GM12878 (cell line): ENCODE results near the gene C1RL. TPM values are rescaled to one million over a fixed set of nuclear protein-coding genes. Genes with fewer than 3 reads are reported as not detected.
"Not testable (repeated sequence)": the region's sequence is repeated elsewhere in the genome, so short reads cannot be mapped to it uniquely, and the experiment has no call there.

ENCODE experiments used
- ATAC-seq: fragments of 200-7000 bp; cut with Tn5 transposase; 3 replicates; pipeline ENCODE4 v1.9.1; 2020; ENCODE audit warnings: mild to moderate bottlenecking, moderate library complexity
- BruUV-seq: library from RNA; stranded (reverse); fragments of 400-500 nt; replicated peaks from 2 replicates; lab custom pipeline; 2021; lab: Mats Ljungman, UMichigan
- CTCF ChIA-PET: fragments of 300-600 bp; sonication (Branson Sonifier 250); formaldehyde crosslinking; extraction: SDS; loops from one replicate; lab custom pipeline; 2021; ENCODE audit warnings: inconsistent platforms; lab: Yijun Ruan, JAX
- POLR2A ChIA-PET: fragments of 350-600 bp; formaldehyde crosslinking; extraction: SDS; loops from one replicate; lab custom pipeline; 2021; ENCODE audit warnings: inconsistent platforms; lab: Charles Lee
- RAD21 ChIA-PET: fragments of 300-600 bp; sonication (Branson Sonifier 250); formaldehyde crosslinking; loops from one replicate; lab custom pipeline; 2023; ENCODE audit warnings: antibody characterized with exemption; ENCODE audit not compliant: unreplicated experiment; lab: Charles Lee
- SMC1A ChIA-PET: fragments of 300-600 bp; sonication (Branson Sonifier 250); formaldehyde crosslinking; loops from one replicate; lab custom pipeline; 2023; ENCODE audit not compliant: unreplicated experiment, uncharacterized antibody; lab: Charles Lee
- DNase-seq: peaks from one replicate; pipeline ENCODE4 v3.0.0-alpha.2; 2011; ENCODE audit warnings: low read depth, low spot score
- FAIRE-seq: peaks from 3 replicates; lab custom pipeline; 2011; peaks lifted over from hg19 to GRCh38; lab: Jason Lieb, UNC
- H2AFZ ChIP-seq: 2 replicates; pipeline ENCODE4 v1.6.0; 2011; ENCODE audit warnings: low read depth, low read length, control low read depth; ENCODE audit not compliant: control insufficient read depth
- H3K27ac ChIP-seq: 2 replicates; pipeline ENCODE4 v1.5.1; 2011; ENCODE audit warnings: control low read depth; ENCODE audit not compliant: control insufficient read depth, insufficient read depth
- H3K27me3 ChIP-seq, 2 experiments: replicated peaks in 1 of 2; 2 replicates each; pipeline versions ENCODE4 v1.6.0 to v1.6.1; 2011; ENCODE audit warnings: low read length in 1 of 2; ENCODE audit not compliant: control insufficient read depth in 2 of 2, insufficient read depth in 2 of 2
- H3K36me3 ChIP-seq, 2 experiments: 2 replicates each; pipeline ENCODE4 v1.5.1; 2011; ENCODE audit warnings: low read length in 1 of 2; ENCODE audit not compliant: control insufficient read depth in 2 of 2, insufficient read depth in 2 of 2
- H3K4me1 ChIP-seq: 2 replicates; pipeline ENCODE4 v1.6.1; 2011; ENCODE audit warnings: mild to moderate bottlenecking, low read length, moderate library complexity, mixed read lengths; ENCODE audit not compliant: control insufficient read depth, insufficient read depth
- H3K4me2 ChIP-seq: 2 replicates; pipeline ENCODE4 v1.6.0; 2011; ENCODE audit warnings: control low read depth; ENCODE audit not compliant: control insufficient read depth, insufficient read depth
- H3K4me3 ChIP-seq: fragments of 200-600 bp; sonication (generic); 2 replicates; pipeline ENCODE4 v1.5.1; 2016
- H3K79me2 ChIP-seq: 2 replicates; pipeline ENCODE4 v1.6.0; 2011; ENCODE audit warnings: low read length; ENCODE audit not compliant: control insufficient read depth, insufficient read depth
- H3K9ac ChIP-seq: 2 replicates; pipeline ENCODE4 v1.8.0; 2011; ENCODE audit warnings: low read length, control low read depth, mixed read lengths; ENCODE audit not compliant: control insufficient read depth, insufficient read depth
- H3K9me3 ChIP-seq: replicated peaks from 3 replicates; pipeline ENCODE4 v1.5.1; 2011; ENCODE audit warnings: mild to moderate bottlenecking, low read length; ENCODE audit not compliant: control insufficient read depth, insufficient read depth
- H4K20me1 ChIP-seq: 2 replicates; pipeline ENCODE4 v1.6.0; 2011; ENCODE audit not compliant: control insufficient read depth, insufficient read depth
- MEF2A ChIP-seq: IDR thresholded peaks from 2 replicates; pipeline ENCODE4 v1.6.1; 2011; ENCODE audit warnings: low read depth, mild to moderate bottlenecking, low read length, moderate library complexity; ENCODE audit not compliant: insufficient read depth
- WGBS: methylation state at CpG from one replicate; pipeline ENCODE4 v1.1.6; 2016; ENCODE audit warnings: low lambda C conversion rate; ENCODE audit not compliant: insufficient replicate concordance, insufficient coverage; ENCODE audit errors: missing lambda C conversion rate; 5-methylcytosine and 5-hydroxymethylcytosine counted together
- in situ Hi-C: fragments of 300-500 bp; cut with MboI; formaldehyde crosslinking; loops from 9 replicates; pipeline ENCODE4 v1.14.3; 2018; ENCODE audit warnings: mixed read lengths
- intact Hi-C: fragments of 100-400 bp; cut with micrococcal nuclease; formaldehyde crosslinking; loops from one replicate; pipeline ENCODE4 v1.14.2; 2022; ENCODE audit not compliant: unreplicated experiment
- polyA plus RNA-seq, 11 experiments: library from polyadenylated mRNA; depleted of rRNA in 4 of 11; unstranded in 6 of 11; stranded (reverse) in 5 of 11; fragments of >200 nt; fragmentation: Nextera tagmentation in 4 of 11; fragmentation: Illumina TruSeq in 1 of 11; extraction: Ambion mirVana in 4 of 11; extraction: Trizol in 1 of 11; gene quantifications; 1 replicate in 1 of 11; 2 replicates in 10 of 11; pipeline versions ENCODE4 v1.2.1 to v1.2.3, GENCODE V29; 2011 to 2016; ENCODE audit warnings: inconsistent platforms in 2 of 11, missing spikeins in 2 of 11, low read depth in 1 of 11
- total RNA-seq, 4 experiments: library from RNA; depleted of rRNA in 3 of 4; stranded (reverse); fragments of >200 nt in 3 of 4; fragmentation: Illumina TruSeq in 1 of 4; extraction: Trizol in 1 of 4; gene quantifications; 2 replicates each; pipeline versions ENCODE4 v1.2.1 to v1.2.3, GENCODE V29; 2013 to 2021
- TF ChIP-seq, protein P1 (sequence below): IDR thresholded peaks from 2 replicates; pipeline ENCODE4 v1.6.1; 2012; ENCODE audit warnings: low read depth, low read length, improper control_type of control experiment

C1RL gene
- total and polyA plus RNA-seq, 10 of the 15 experiments (the other 5 are each of a cell fraction or from before 2014, with no cell fraction given): 1.3 to 12.8 (median 8.1) TPM

DNA sequence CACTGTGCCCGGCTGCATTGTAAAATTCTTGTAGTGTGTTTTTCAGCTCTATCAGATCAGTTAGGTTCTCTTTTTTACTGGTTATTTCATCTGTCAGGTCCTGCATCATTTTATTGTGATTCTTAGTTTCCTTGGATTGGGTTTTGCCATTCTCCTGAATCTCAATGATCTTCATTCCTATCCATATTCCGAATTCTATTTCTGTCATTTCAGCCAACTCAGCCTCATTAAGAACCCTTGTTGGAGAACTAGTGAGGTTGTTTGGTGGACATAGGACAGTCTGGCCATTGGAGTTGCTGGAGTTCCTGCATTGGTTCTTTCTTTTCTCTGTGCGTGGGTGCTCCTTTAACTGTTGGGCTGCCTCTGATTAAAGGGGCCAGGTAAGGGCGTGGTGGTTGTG is 54.1 kb downstream of the C1RL start:
- WGBS: 39% methylated on average over 4 of the region's 4 CpGs
- peaks cover 3 to 5% of the 10 kb centered on the region in 2 experiments; a peak in 3 of 4 replicates for H3K27me3 ChIP-seq
- no peak overlapping the region for H3K27ac ChIP-seq
- TF ChIP-seq, protein P1, sequence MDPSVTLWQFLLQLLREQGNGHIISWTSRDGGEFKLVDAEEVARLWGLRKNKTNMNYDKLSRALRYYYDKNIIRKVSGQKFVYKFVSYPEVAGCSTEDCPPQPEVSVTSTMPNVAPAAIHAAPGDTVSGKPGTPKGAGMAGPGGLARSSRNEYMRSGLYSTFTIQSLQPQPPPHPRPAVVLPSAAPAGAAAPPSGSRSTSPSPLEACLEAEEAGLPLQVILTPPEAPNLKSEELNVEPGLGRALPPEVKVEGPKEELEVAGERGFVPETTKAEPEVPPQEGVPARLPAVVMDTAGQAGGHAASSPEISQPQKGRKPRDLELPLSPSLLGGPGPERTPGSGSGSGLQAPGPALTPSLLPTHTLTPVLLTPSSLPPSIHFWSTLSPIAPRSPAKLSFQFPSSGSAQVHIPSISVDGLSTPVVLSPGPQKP: no peak
- TF ChIP-seq MEF2A: no peak
- ChIA-PET SMC1A (no interaction called here), POLR2A (no interaction called here), CTCF (interaction anchor here (1.3 kb wide), 1 partner anchor 39 kb away, joined by 3 read pairs; no protein-coding TSS in a partner anchor), RAD21 (no interaction called here)
- DNase-seq (no peak), ATAC-seq (no peak), FAIRE-seq (no peak)
- intact Hi-C loops (no loop called here), in situ Hi-C loops (no loop called here)
- H3K9ac ChIP-seq: no peak overlapping the region
- no peaks in the 10 kb centered on the region for H3K36me3 ChIP-seq
- no TSS peak for BruUV-seq
- H3K4me3 ChIP-seq: no peak overlapping the region
- no peak overlapping the region for H3K4me2 ChIP-seq
- no peaks in the 10 kb centered on the region for H3K79me2 ChIP-seq
- no peaks in the 10 kb centered on the region for H3K9me3 ChIP-seq
- no peaks in the 10 kb centered on the region for H3K4me1 ChIP-seq
- H2AFZ ChIP-seq: no peak overlapping the region
- H4K20me1 ChIP-seq: no peaks in the 10 kb centered on the region

DNA sequence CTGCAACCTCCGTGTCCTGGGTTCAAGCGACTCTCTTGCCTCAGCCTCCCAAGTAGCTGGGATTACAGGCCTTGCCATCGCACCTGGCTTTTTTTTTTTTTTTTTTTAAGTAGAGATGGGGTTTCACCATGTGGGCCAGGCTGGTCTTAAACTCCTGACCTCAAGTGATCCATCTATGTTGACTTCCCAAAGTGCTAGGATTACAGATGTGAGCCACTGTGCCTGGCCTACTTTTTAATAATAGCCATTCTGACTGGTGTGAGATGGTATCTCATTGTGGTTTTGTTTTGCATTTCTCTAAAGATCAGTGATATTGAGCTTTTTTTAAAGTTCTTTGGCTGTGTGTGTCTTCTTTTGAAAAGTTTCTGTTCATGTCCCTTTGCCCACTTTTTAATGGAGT is 59.0 kb downstream of the C1RL start:
- in situ Hi-C loops, intact Hi-C loops, H3K4me3 ChIP-seq, H3K27ac ChIP-seq, H3K9me3 ChIP-seq, H4K20me1 ChIP-seq, H2AFZ ChIP-seq, ATAC-seq, H3K27me3 ChIP-seq, H3K9ac ChIP-seq, H3K4me1 ChIP-seq, H3K36me3 ChIP-seq, BruUV-seq, RAD21 ChIA-PET, H3K4me2 ChIP-seq, H3K79me2 ChIP-seq, DNase-seq, FAIRE-seq: not testable (repeated sequence)
- POLR2A ChIA-PET: interaction anchor here (0.6 kb wide), 1 partner anchor 1015 kb away, joined by 3 read pairs; no protein-coding TSS in a partner anchor
- CTCF ChIA-PET: interaction anchor here (0.6 to 1.0 kb wide), 2 partner anchors 43 to 581 kb away, joined by 3 read pairs; no protein-coding TSS in a partner anchor
- SMC1A ChIA-PET: interaction anchor here (0.7 kb wide), 1 partner anchor 104 kb away, joined by 3 read pairs; no protein-coding TSS in a partner anchor
- WGBS: 92% methylated on average over 3 of the region's 3 CpGs

DNA sequence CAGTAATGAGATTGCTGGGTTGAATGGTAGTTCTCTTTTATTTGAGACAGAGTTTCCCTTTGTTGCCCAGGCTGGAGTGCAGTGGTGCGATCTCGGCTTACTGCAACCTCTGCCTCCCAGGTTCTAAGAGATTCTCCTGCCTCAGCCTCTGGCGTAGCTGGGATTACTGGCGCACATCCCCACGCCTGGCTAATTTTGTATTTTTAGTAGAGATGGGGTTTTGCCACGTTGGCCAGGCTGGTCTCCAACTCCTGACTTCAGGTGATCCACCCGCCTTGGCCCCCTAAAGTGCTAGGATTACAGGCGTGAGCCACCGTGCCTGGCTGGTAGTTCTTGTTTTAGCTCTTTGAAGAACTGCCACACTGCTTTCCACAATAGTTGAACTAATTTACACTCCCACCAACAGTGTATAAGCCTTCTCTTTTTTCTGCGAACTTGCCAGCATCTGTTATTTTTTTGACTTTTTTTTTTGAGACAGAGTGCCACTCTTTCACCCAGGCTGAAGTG is 59.5 kb downstream of the C1RL start:
- FAIRE-seq, intact Hi-C loops, DNase-seq, RAD21 ChIA-PET, ATAC-seq, BruUV-seq, CTCF ChIA-PET, H3K9ac ChIP-seq, H3K79me2 ChIP-seq, H2AFZ ChIP-seq, H3K4me1 ChIP-seq, H3K27me3 ChIP-seq, SMC1A ChIA-PET, in situ Hi-C loops, H3K4me3 ChIP-seq, H4K20me1 ChIP-seq, H3K9me3 ChIP-seq, H3K36me3 ChIP-seq, H3K27ac ChIP-seq, H3K4me2 ChIP-seq: not testable (repeated sequence)
- WGBS: 57% methylated on average over 10 of the region's 10 CpGs
- POLR2A ChIA-PET: interaction anchor here (0.6 kb wide), 1 partner anchor 1016 kb away, joined by 3 read pairs; no protein-coding TSS in a partner anchor
